Endodermal cell (in vitro differentiated cells): ENCODE results near the gene PIP5K1B. TPM values are rescaled to one million over a fixed set of nuclear protein-coding genes. Genes with fewer than 3 reads are reported as not detected.

ENCODE experiments used
- DNase-seq: peaks from one replicate; pipeline ENCODE4 v3.0.0-alpha.2; 2017
- H3K27ac ChIP-seq: 2 replicates; pipeline ENCODE4 v1.5.1; 2013; ENCODE audit warnings: mild to moderate bottlenecking, low read depth, low read length, moderate library complexity
- H3K27me3 ChIP-seq: 2 replicates; pipeline ENCODE4 v1.6.1; 2013; ENCODE audit warnings: mild to moderate bottlenecking, low read length, moderate library complexity; ENCODE audit not compliant: insufficient read depth, control insufficient read depth, poor library complexity, severe bottlenecking
- H3K36me3 ChIP-seq: 2 replicates; pipeline ENCODE4 v1.7.0; 2013; ENCODE audit warnings: mild to moderate bottlenecking, low read length, moderate library complexity; ENCODE audit not compliant: control insufficient read depth, insufficient read depth
- H3K4me1 ChIP-seq: one replicate; pipeline ENCODE4 v1.7.0; 2013; ENCODE audit warnings: low read length; ENCODE audit not compliant: control insufficient read depth, insufficient read depth
- H3K4me3 ChIP-seq: 2 replicates; pipeline ENCODE4 v1.5.1; 2013; ENCODE audit warnings: mild to moderate bottlenecking, low read length, moderate library complexity
- H3K9ac ChIP-seq: 2 replicates; pipeline ENCODE4 v1.6.1; 2013; ENCODE audit warnings: mild to moderate bottlenecking, low read length, moderate library complexity; ENCODE audit not compliant: poor library complexity, severe bottlenecking; ENCODE audit errors: extremely low read depth
- H3K9me3 ChIP-seq: 2 replicates; pipeline ENCODE4 v1.6.1; 2013; ENCODE audit warnings: mild to moderate bottlenecking, low read length, moderate library complexity; ENCODE audit not compliant: control insufficient read depth
- H3K27ac Mint-ChIP-seq: 2 replicates; pipeline ENCODE4 v1.8.0; 2020; ENCODE audit warnings: mixed read lengths
- H3K27me3 Mint-ChIP-seq: 2 replicates; pipeline ENCODE4 v1.8.0; 2021; ENCODE audit warnings: mild to moderate bottlenecking, mixed read lengths; ENCODE audit not compliant: insufficient read depth
- H3K36me3 Mint-ChIP-seq: 2 replicates; pipeline ENCODE4 v1.8.0; 2020; ENCODE audit warnings: low read depth, mixed read lengths
- H3K4me1 Mint-ChIP-seq: 2 replicates; pipeline ENCODE4 v1.8.0; 2020; ENCODE audit warnings: mixed read lengths
- H3K4me3 Mint-ChIP-seq: 2 replicates; pipeline ENCODE4 v1.8.0; 2020; ENCODE audit warnings: mild to moderate bottlenecking, moderate library complexity, mixed read lengths
- H3K9me3 Mint-ChIP-seq: 2 replicates; pipeline ENCODE4 v1.8.0; 2020; ENCODE audit warnings: mild to moderate bottlenecking, mixed read lengths
- CTCF ChIP-seq: fragments of 200-600 bp; sonication (generic); conservative IDR thresholded peaks from 2 replicates; pipeline ENCODE4 v1.5.0; 2021; ENCODE audit warnings: antibody characterized with exemption, mild to moderate bottlenecking
- WGBS, 2 experiments: methylation state at CpG; one replicate each; pipeline versions ENCODE4 v1.1.5 to v1.1.7; 2013; ENCODE audit warnings: missing lambda C conversion rate in 2 of 2, mixed read lengths in 1 of 2; ENCODE audit not compliant: insufficient coverage in 1 of 2, insufficient read length in 1 of 2; 5-methylcytosine and 5-hydroxymethylcytosine counted together
- total RNA-seq, 2 donors: library from RNA; stranded (reverse); fragmentation: NEBNext Ultra II Directional in 1 of 2; extraction: Animal tissue kit (Norgen Biotek cat#: 25700) in 1 of 2; gene quantifications; 2 replicates in 1 of 2; 3 replicates in 1 of 2; pipeline ENCODE4 v1.2.1, GENCODE V29; 2021

PIP5K1B gene
- total RNA-seq, 2 donors from 2014 or later = 8.5 to 10.2 TPM

GRCh38 chr9:68800836-68801235 is 95.8 kb downstream of the PIP5K1B start:
- Histone ChIP-seq H3K4me1 (peaks cover 3% of the 10 kb centered on the region), H3K4me3 (no peak overlapping the region), H3K36me3 (no peaks in the 10 kb centered on the region), H3K9ac (no peak overlapping the region), H3K27me3 (no peaks in the 10 kb centered on the region), H3K9me3 (no peaks in the 10 kb centered on the region), H3K27ac (no peak overlapping the region)
- TF ChIP-seq CTCF = no peak
- Mint-ChIP-seq H3K9me3 (no peaks in the 10 kb centered on the region), H3K4me3 (no peak overlapping the region), H3K4me1 (no peaks in the 10 kb centered on the region), H3K36me3 (no peaks in the 10 kb centered on the region), H3K27ac (no peak overlapping the region), H3K27me3 (no peaks in the 10 kb centered on the region)
- 95% methylated on average over 2 of the region's 2 CpGs; no CpG with 5 or more reads in 1 of the 2 experiments for WGBS, 2 experiments
- DNase-seq = no peak

GRCh38 chr9:68802525-68803015 is 97.5 kb downstream of the PIP5K1B start:
- no peak overlapping the region for H3K27ac ChIP-seq
- H3K36me3 ChIP-seq = no peaks in the 10 kb centered on the region
- no peaks in the 10 kb centered on the region for H3K27me3 ChIP-seq
- H3K4me1 ChIP-seq = peaks cover 3% of the 10 kb centered on the region
- H3K27me3 Mint-ChIP-seq = no peaks in the 10 kb centered on the region
- H3K4me3 Mint-ChIP-seq = no peak overlapping the region
- WGBS, 2 experiments = 85 to 92% methylated on average over 5 to 6 of the region's 6 CpGs
- H3K4me3 ChIP-seq = no peak overlapping the region
- no peaks in the 10 kb centered on the region for H3K4me1 Mint-ChIP-seq
- H3K27ac Mint-ChIP-seq = no peak overlapping the region
- H3K9ac ChIP-seq = no peak overlapping the region
- no peak for DNase-seq
- no peak for TF ChIP-seq CTCF
- H3K9me3 Mint-ChIP-seq = no peaks in the 10 kb centered on the region
- H3K36me3 Mint-ChIP-seq = no peaks in the 10 kb centered on the region
- no peaks in the 10 kb centered on the region for H3K9me3 ChIP-seq

- no peaks in the 10 kb centered on the region for H3K36me3 Mint-ChIP-seq
- 93 to 99% methylated on average over 8 to 11 of the region's 11 CpGs for WGBS, 2 experiments
- Histone ChIP-seq H3K9me3 (no peaks in the 10 kb centered on the region), H3K36me3 (no peaks in the 10 kb centered on the region), H3K9ac (no peak overlapping the region), H3K4me3 (no peak overlapping the region), H3K4me1 (peaks cover 3% of the 10 kb centered on the region), H3K27ac (no peak overlapping the region), H3K27me3 (no peaks in the 10 kb centered on the region)
- H3K27ac Mint-ChIP-seq = no peak overlapping the region
- no peak for TF ChIP-seq CTCF
- H3K27me3 Mint-ChIP-seq = no peaks in the 10 kb centered on the region
- no peak overlapping the region for H3K4me3 Mint-ChIP-seq
- H3K4me1 Mint-ChIP-seq = no peaks in the 10 kb centered on the region
- H3K9me3 Mint-ChIP-seq = no peaks in the 10 kb centered on the region
- DNase-seq = no peak
These were observed 100.2 kb downstream of the PIP5K1B start for GRCh38 chr9:68804911-68805889.
